ENCODE measurements around the gene ABCC8. TPM values are rescaled to one million over a fixed set of nuclear protein-coding genes. Genes with fewer than 3 reads are reported as not detected.

The ABCC8 gene
- total RNA-seq, 6 experiments from 2014 or later = 1.3 to 1.5 TPM; not detected in 4

DNA sequence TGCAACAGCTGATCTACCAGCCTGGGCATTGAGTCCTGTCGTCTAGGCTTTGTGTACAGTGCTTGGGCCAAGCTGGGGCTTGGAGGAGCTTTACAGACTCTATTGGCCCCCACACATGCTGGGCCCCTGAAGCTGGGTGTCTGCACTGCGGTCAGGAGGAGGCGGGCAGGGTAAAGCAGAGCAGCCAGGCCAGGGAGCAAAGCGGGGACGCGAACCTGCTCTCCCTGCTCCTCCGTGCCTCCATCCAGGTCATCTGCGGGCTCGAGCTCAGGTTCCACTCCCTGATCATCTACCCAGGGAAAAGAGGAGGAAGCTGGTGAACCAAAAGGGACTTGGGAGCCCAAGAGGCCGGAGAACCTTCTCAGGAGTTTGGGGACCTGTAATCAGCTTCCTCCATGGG, 40.5 kb upstream of the ABCC8 start:
- ATAC-seq = no peak
- Histone ChIP-seq H3K36me3 (no peaks in the 10 kb centered on the region), H3K4me3 (no peak overlapping the region), H3K9me3 (no peaks in the 10 kb centered on the region), H3K27me3 (no peaks in the 10 kb centered on the region), H3K27ac (no peak overlapping the region), H3K4me1 (no peaks in the 10 kb centered on the region)
- TF ChIP-seq, protein P1, sequence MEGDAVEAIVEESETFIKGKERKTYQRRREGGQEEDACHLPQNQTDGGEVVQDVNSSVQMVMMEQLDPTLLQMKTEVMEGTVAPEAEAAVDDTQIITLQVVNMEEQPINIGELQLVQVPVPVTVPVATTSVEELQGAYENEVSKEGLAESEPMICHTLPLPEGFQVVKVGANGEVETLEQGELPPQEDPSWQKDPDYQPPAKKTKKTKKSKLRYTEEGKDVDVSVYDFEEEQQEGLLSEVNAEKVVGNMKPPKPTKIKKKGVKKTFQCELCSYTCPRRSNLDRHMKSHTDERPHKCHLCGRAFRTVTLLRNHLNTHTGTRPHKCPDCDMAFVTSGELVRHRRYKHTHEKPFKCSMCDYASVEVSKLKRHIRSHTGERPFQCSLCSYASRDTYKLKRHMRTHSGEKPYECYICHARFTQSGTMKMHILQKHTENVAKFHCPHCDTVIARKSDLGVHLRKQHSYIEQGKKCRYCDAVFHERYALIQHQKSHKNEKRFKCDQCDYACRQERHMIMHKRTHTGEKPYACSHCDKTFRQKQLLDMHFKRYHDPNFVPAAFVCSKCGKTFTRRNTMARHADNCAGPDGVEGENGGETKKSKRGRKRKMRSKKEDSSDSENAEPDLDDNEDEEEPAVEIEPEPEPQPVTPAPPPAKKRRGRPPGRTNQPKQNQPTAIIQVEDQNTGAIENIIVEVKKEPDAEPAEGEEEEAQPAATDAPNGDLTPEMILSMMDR (IDR thresholded peaks at IDR 0.05) = no peak
- 66% methylated on average over 3 of the region's 10 CpGs for WGBS (ENCODE audit: insufficient coverage, low coverage, low lambda C conversion rate, missing lambda C conversion rate)
- intact Hi-C loops (cut with DNase I) = no loop called here
- no peak for DNase-seq

DNA sequence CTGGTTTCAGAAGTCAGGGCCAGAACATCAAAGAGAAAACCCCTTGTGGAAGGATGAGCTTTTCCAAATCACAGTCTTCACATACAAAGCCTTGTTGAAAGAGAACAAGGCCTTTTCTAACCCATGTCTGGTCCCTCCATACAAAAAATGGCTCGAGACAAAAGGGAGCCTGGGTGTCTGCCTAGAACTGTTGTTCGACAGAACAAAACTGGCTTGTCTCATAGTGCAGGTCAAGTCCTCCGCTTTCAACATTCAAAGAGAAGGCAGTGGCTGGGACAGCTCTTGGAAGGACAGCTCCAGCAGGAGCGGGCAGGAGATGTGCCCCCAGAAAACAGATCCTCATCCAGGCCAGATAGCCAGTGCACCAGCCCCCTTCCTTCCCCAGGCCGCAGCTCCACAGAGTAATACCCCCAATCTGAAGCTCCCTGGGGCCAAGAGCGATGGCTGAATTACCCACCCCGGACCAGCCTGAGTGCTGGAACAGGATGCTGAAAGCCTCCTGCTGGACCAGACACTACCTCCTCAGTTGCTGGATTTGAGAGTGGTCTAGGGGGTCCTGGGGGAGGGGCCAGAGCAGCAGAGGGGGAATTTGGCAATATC, 40.0 kb upstream of the ABCC8 start:
- intact Hi-C loops (cut with DNase I) = no loop called here
- no peak for TF ChIP-seq POLR2A (IDR thresholded peaks at IDR 0.05)
- TF ChIP-seq, protein P1 (IDR thresholded peaks at IDR 0.05) = no peak
- H3K27me3 ChIP-seq = no peaks in the 10 kb centered on the region
- no peak for ATAC-seq
- no peaks in the 10 kb centered on the region for H3K36me3 ChIP-seq
- no peak for DNase-seq
- 72% methylated on average over 3 of the region's 7 CpGs for WGBS (ENCODE audit: insufficient coverage, low coverage, low lambda C conversion rate, missing lambda C conversion rate)
- no peaks in the 10 kb centered on the region for H3K4me1 ChIP-seq
- no peak overlapping the region for H3K4me3 ChIP-seq
- no peaks in the 10 kb centered on the region for H3K9me3 ChIP-seq
- no peak overlapping the region for H3K27ac ChIP-seq

DNA sequence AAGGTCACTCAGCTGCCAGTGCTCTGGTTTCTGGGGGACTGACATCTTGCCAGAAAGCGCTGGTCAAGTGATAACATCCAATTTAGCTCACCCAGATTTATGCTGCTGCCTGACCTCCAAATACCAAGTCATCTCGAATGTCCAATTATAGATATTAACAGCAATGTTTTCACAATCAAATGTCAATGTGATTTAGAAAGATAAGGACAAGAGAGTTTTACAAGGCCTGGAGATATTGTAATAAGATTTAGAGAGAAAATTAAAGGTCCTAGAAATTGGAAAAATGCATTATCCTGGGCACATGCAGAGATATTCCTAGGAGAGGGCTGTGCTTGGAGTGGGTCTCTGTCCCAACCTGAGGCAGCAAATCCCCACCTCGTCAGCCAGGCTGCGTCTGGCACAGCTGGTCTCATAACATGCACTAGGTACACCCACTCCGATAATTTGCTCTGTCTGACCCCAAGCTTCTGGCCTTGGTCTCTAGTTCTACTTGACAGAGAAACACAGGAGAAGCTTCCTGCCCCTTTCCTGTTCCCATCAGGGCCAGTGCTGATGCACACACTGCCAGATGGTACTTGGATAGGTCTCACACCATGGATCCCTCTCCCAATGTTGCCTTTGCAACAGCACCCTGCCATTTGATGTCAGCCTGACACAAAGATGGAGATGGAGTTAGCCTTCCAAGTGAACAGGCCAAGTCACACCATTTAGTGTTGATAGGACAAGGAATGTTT, 39.0 kb upstream of the ABCC8 start:
- intact Hi-C loops (cut with DNase I) = no loop called here
- no peak for TF ChIP-seq POLR2A (IDR thresholded peaks at IDR 0.05)
- TF ChIP-seq, protein P1 (IDR thresholded peaks at IDR 0.05) = no peak
- H3K36me3 ChIP-seq = no peaks in the 10 kb centered on the region
- ATAC-seq = no peak
- no peak for DNase-seq
- H3K27ac ChIP-seq = no peak overlapping the region
- H3K9me3 ChIP-seq = no peaks in the 10 kb centered on the region
- H3K27me3 ChIP-seq = no peaks in the 10 kb centered on the region
- no peaks in the 10 kb centered on the region for H3K4me1 ChIP-seq
- H3K4me3 ChIP-seq = no peak overlapping the region
- 61% methylated on average over 3 of the region's 5 CpGs for WGBS (ENCODE audit: insufficient coverage, low coverage, low lambda C conversion rate, missing lambda C conversion rate)

DNA sequence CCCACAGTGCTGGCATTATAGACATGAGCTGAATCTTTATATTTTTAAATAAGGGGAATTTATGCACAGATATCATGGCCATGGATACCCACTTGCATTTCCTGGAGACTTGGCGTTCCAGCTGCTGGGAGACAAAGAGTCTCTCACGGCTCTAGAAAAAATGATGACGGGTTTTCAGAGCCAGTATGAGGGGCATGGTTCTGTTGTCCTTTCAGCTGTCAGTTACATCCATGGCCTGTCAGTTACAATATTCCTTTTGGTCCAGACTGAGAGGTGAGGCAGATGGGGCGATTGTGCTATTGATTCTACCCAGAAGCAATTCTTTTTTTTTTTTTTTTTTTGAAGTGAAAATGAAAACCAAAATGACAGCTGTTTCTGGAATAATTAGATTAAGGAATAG, 37.8 kb upstream of the ABCC8 start:
- no peak for DNase-seq
- intact Hi-C loops (cut with DNase I) = no loop called here
- Histone ChIP-seq H3K4me1 (no peaks in the 10 kb centered on the region), H3K36me3 (no peaks in the 10 kb centered on the region), H3K27me3 (no peaks in the 10 kb centered on the region), H3K9me3 (no peaks in the 10 kb centered on the region), H3K27ac (no peak overlapping the region), H3K4me3 (no peak overlapping the region)
- 62% methylated on average over 3 of the region's 4 CpGs for WGBS (ENCODE audit: insufficient coverage, low coverage, low lambda C conversion rate, missing lambda C conversion rate)
- no peak for ATAC-seq
- no peak for TF ChIP-seq POLR2A (IDR thresholded peaks at IDR 0.05)
- TF ChIP-seq, protein P1 (IDR thresholded peaks at IDR 0.05) = no peak

Measured in right lobe of liver (tissue), 6 donors.